HepG2 (cell line): ENCODE data around the gene NHSL1. TPM values are rescaled to one million over a fixed set of nuclear protein-coding genes. Genes with fewer than 3 reads are reported as not detected.

Experiments
- AGO2 ChIP-seq: fragments of 200-400 bp; formaldehyde crosslinking; optimal IDR thresholded peaks from 2 replicates; pipeline ENCODE3; 2017; ENCODE audit warnings: mild to moderate bottlenecking, low read depth, low read length, moderate library complexity
- AKAP8 ChIP-seq: sonication (generic); formaldehyde crosslinking; IDR thresholded peaks from 2 replicates; pipeline ENCODE4 v1.5.1; 2020; ENCODE audit warnings: mild to moderate bottlenecking, missing genetic modification reagents
- ASH2L ChIP-seq: fragments of 300-600, 200-600 bp; sonication (generic); IDR thresholded peaks from 2 replicates; pipeline ENCODE4 v1.7.0; 2017; ENCODE audit warnings: low read depth, mild to moderate bottlenecking, moderate library complexity, mixed read lengths, low read length; ENCODE audit not compliant: insufficient read length
- CBX1 ChIP-seq: IDR thresholded peaks from one replicate; pipeline ENCODE4 v1.6.1; 2016; ENCODE audit warnings: antibody characterized with exemption, low read depth
- FIP1L1 ChIP-seq: fragments of 200-400 bp; formaldehyde crosslinking; IDR thresholded peaks from 2 replicates; pipeline ENCODE4 v1.6.1; 2018; ENCODE audit warnings: low read depth, mild to moderate bottlenecking, low read length, moderate library complexity, borderline replicate concordance; ENCODE audit not compliant: insufficient read depth
- JARID2 ChIP-seq: sonication (generic); formaldehyde crosslinking; IDR thresholded peaks from 2 replicates; pipeline ENCODE4 v1.8.1; 2023; ENCODE audit warnings: missing genetic modification reagents, inconsistent platforms; ENCODE audit not compliant: insufficient replicate concordance
- KLF9 ChIP-seq: IDR thresholded peaks from 2 replicates; pipeline ENCODE4 v1.6.1; 2016; ENCODE audit warnings: low read depth
- KMT2B ChIP-seq: IDR thresholded peaks from 2 replicates; pipeline ENCODE4 v1.6.1; 2016; ENCODE audit warnings: missing genetic modification reagents, missing compliant biosample characterization
- MTF2 ChIP-seq: sonication (generic); formaldehyde crosslinking; IDR thresholded peaks from 2 replicates; pipeline ENCODE4 v1.5.0; 2020; ENCODE audit warnings: missing genetic modification reagents, borderline replicate concordance
- MYC ChIP-seq: sonication (generic); formaldehyde crosslinking; IDR thresholded peaks from 2 replicates; pipeline ENCODE4 v1.9.0; 2021; ENCODE audit warnings: missing genetic modification reagents, borderline replicate concordance
- NCOA1 ChIP-seq: sonication (generic); formaldehyde crosslinking; IDR thresholded peaks from 2 replicates; pipeline ENCODE4 v1.9.0; 2021; ENCODE audit warnings: missing genetic modification reagents
- PBX2 ChIP-seq: IDR thresholded peaks from 2 replicates; pipeline ENCODE4 v1.6.1; 2016; ENCODE audit warnings: control low read depth
- PREB ChIP-seq: sonication (generic); formaldehyde crosslinking; IDR thresholded peaks from 2 replicates; pipeline ENCODE4 v1.4.0; 2020; ENCODE audit warnings: missing genetic modification reagents
- REL ChIP-seq: sonication (generic); formaldehyde crosslinking; conservative IDR thresholded peaks from 2 replicates; pipeline ENCODE4 v1.8.0; 2022; ENCODE audit warnings: mild to moderate bottlenecking, missing genetic modification reagents, moderate library complexity
- SMC3 ChIP-seq: IDR thresholded peaks from 2 replicates; pipeline ENCODE4 v1.6.1; 2011; ENCODE audit warnings: low read length, improper control_type of control experiment
- TCF12 ChIP-seq, 2 experiments: fragments of 450-650 bp in 1 of 2; sonication (generic) in 1 of 2; formaldehyde crosslinking in 1 of 2; IDR thresholded peaks; 2 replicates each; pipeline versions ENCODE4 v1.6.1 to v1.8.0; 2017 to 2022; ENCODE audit warnings: antibody characterized with exemption in 1 of 2, mild to moderate bottlenecking in 1 of 2, missing genetic modification reagents in 1 of 2, moderate library complexity in 1 of 2
- THYN1 ChIP-seq: sonication (generic); formaldehyde crosslinking; IDR thresholded peaks from 2 replicates; pipeline ENCODE4 v1.8.1; 2023; ENCODE audit warnings: low read depth, mild to moderate bottlenecking, moderate library complexity, missing genetic modification reagents, borderline replicate concordance
- WIZ ChIP-seq: sonication (generic); formaldehyde crosslinking; IDR thresholded peaks from 2 replicates; pipeline ENCODE4 v1.5.1; 2020; ENCODE audit warnings: mild to moderate bottlenecking, missing genetic modification reagents
- ZC3H13 ChIP-seq: sonication (generic); formaldehyde crosslinking; IDR thresholded peaks from 2 replicates; pipeline ENCODE4 v1.8.1; 2023; ENCODE audit warnings: mild to moderate bottlenecking, missing genetic modification reagents, moderate library complexity
- ZNF143 ChIP-seq: sonication (generic); formaldehyde crosslinking; IDR thresholded peaks from 2 replicates; pipeline ENCODE4 v1.4.0; 2020; ENCODE audit warnings: missing genetic modification reagents
- ZNF282 ChIP-seq: fragments of 450-650 bp; IDR thresholded peaks from 2 replicates; pipeline ENCODE4 v1.6.1; 2018; ENCODE audit not compliant: partially characterized antibody
- ZNF30 ChIP-seq: sonication (generic); formaldehyde crosslinking; IDR thresholded peaks from 2 replicates; pipeline ENCODE4 v1.5.0; 2020; ENCODE audit warnings: mild to moderate bottlenecking, missing genetic modification reagents
- ZNF451 ChIP-seq: sonication (generic); formaldehyde crosslinking; IDR thresholded peaks from 2 replicates; pipeline ENCODE4 v1.5.0; 2020; ENCODE audit warnings: mild to moderate bottlenecking, missing genetic modification reagents
- ZSCAN22 ChIP-seq: sonication (generic); formaldehyde crosslinking; IDR thresholded peaks from 2 replicates; pipeline ENCODE4 v1.4.0; 2020; ENCODE audit warnings: mild to moderate bottlenecking, missing genetic modification reagents
- polyA plus RNA-seq, 8 experiments: library from polyadenylated mRNA; depleted of rRNA in 3 of 8; stranded (reverse) in 7 of 8; unstranded in 1 of 8; fragments of >200 nt; fragmentation: Illumina TruSeq in 4 of 8; extraction: Trizol in 4 of 8; gene quantifications; 2 replicates each; pipeline versions ENCODE4 v1.2.1 to v1.2.3, GENCODE V29; 2011 to 2016; ENCODE audit warnings: low read depth in 4 of 8, missing spikeins in 1 of 8, mixed read lengths in 1 of 8; ENCODE audit not compliant: insufficient read depth in 1 of 8
- total RNA-seq, 5 experiments: library from RNA; depleted of rRNA; stranded (reverse); fragments of >200 nt; fragmentation: Illumina TruSeq; extraction: Trizol; gene quantifications; 2 replicates each; pipeline ENCODE4 v1.2.3, GENCODE V29; 2016; ENCODE audit warnings: low read depth in 1 of 5
- TF ChIP-seq, protein P1 (sequence below): sonication (generic); formaldehyde crosslinking; IDR thresholded peaks from 2 replicates; pipeline ENCODE4 v1.9.0; 2022; ENCODE audit warnings: low read depth, missing genetic modification reagents

Gene NHSL1
- total and polyA plus RNA-seq, 2 of the 13 experiments (the other 11 are each of a cell fraction or from before 2014, with no cell fraction given) = 24.9 to 53.6 TPM

DNA sequence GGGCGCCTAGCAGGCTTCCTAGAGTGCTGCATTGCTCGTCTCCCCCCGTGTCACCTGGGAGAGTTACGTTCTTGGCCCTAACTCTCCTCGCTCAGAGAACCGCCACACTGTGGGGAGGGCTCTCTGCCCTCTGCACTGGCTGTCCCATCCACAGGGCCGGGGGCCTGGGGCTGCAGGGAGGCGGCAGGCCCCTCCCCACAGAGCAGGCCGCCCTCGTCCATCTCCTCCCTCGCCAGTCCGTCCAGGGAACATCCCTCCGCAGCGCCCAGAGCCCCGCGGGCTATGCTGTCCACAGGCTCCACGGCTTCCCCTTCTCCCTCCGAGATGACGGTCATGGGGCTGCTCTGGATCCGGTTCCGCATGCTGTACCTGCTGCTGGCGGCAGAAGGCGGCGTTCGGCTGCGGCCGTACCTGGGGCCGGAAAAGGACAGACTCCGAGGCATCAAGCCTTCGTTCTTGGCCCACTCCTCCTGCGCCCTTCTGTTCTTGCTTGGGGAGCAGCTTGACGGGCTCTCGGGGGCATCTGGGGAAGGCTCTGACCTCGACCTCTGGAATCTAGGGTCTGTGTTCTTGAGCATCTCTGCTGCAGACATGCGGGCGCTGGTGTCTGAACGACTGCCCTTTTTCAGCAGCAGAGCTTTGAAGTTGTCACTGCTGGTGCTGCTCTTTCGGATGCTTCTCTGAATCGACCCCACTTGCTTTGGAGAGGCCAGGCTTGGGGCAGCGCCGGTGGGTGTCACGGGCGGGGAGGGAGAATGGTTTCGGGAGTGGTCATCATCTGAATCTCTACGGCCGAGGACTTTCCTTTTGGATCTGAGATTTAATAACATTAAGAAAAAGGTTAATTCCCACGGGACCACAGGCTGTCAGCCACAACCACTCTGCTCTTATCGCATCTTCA lies 75.0 kb downstream of the NHSL1 start (continued):
- TF ChIP-seq FIP1L1 = no peak
- no peak for TF ChIP-seq WIZ (CRISPR knock-in tag)
- no peak for TF ChIP-seq PBX2 (CRISPR knock-in tag)
- TF ChIP-seq MYC = no peak
- TF ChIP-seq AGO2 = peak; percentile 93
- TF ChIP-seq JARID2 (CRISPR knock-in tag) = no peak
- TF ChIP-seq NCOA1 (CRISPR knock-in tag) = 0 out of 2 replicates have a peak, but pooled peaks have one; percentile 63
- no peak for TF ChIP-seq ASH2L
- TF ChIP-seq ZNF143 (CRISPR knock-in tag) = no peak
- TF ChIP-seq THYN1 (CRISPR knock-in tag) = no peak
- TF ChIP-seq ZNF30 (CRISPR knock-in tag) = peak; percentile 63; the same call in 1 of the 2 replicates
- no peak for TF ChIP-seq ZNF451 (CRISPR knock-in tag)
- no peak for TF ChIP-seq TCF12 (IDR thresholded peaks at IDR 0.05)
- no peak for TF ChIP-seq TCF12 (CRISPR knock-in tag; IDR thresholded peaks at IDR 0.05)
- 0 out of 2 replicates have a peak, but pooled peaks have one; percentile 45 for TF ChIP-seq MTF2 (CRISPR knock-in tag)
- no peak for TF ChIP-seq KLF9 (CRISPR knock-in tag)
- TF ChIP-seq PREB (CRISPR knock-in tag) = no peak
- TF ChIP-seq ZC3H13 (CRISPR knock-in tag) = no peak
- no peak for TF ChIP-seq AKAP8 (CRISPR knock-in tag)
- TF ChIP-seq SMC3 = no peak
- no peak for TF ChIP-seq KMT2B (CRISPR knock-in tag)
- TF ChIP-seq ZNF282 = no peak
- TF ChIP-seq, protein P1, sequence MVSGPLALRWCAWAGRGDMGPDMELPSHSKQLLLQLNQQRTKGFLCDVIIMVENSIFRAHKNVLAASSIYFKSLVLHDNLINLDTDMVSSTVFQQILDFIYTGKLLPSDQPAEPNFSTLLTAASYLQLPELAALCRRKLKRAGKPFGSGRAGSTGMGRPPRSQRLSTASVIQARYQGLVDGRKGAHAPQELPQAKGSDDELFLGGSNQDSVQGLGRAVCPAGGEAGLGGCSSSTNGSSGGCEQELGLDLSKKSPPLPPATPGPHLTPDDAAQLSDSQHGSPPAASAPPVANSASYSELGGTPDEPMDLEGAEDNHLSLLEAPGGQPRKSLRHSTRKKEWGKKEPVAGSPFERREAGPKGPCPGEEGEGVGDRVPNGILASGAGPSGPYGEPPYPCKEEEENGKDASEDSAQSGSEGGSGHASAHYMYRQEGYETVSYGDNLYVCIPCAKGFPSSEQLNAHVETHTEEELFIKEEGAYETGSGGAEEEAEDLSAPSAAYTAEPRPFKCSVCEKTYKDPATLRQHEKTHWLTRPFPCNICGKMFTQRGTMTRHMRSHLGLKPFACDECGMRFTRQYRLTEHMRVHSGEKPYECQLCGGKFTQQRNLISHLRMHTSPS (CRISPR knock-in tag) = no peak
- no peak for TF ChIP-seq ZSCAN22 (CRISPR knock-in tag)
- TF ChIP-seq REL (CRISPR knock-in tag) = no peak
- TF ChIP-seq CBX1 = no peak
